ENCODE results near the gene KRTAP10-10. TPM values are rescaled to one million over a fixed set of nuclear protein-coding genes. Genes with fewer than 3 reads are reported as not detected.
A peak's percentile ranks its signal among the peaks of the same experiment; 100 is the strongest.
"Not testable (repeated sequence)": the region's sequence is repeated elsewhere in the genome, so short reads cannot be mapped to it uniquely, and the experiment has no call there.

Gene KRTAP10-10
- total and polyA plus RNA-seq, 5 donors from 2014 or later = not detected

GRCh38 chr21:44627181-44627822, 9.9 kb upstream of the KRTAP10-10 start:
- not testable (repeated sequence) for H3K4me3 Mint-ChIP-seq; H3K4me3 ChIP-seq (ENCODE audit: low read depth, low read length); H3K27me3 Mint-ChIP-seq; H3K36me3 ChIP-seq (ENCODE audit: control insufficient read depth, insufficient read depth, low read length); DNase-seq; H3K27ac ChIP-seq (ENCODE audit: insufficient read depth, low read length, poor library complexity, severe bottlenecking); H3K27me3 ChIP-seq (ENCODE audit: control insufficient read depth, insufficient read depth, low read length); ATAC-seq (ENCODE audit: low read depth in 2 of 2)
- Mint-ChIP-seq H3K36me3 (peaks cover 14% of the 10 kb centered on the region), H3K27ac (peak overlapping the region in 2 of 3 donors; percentile 66 to 75), H3K9me3 (peaks cover 1 to 46% (median 34%) of the 10 kb centered on the region in 7 donors), H3K4me1 (peaks cover 5 to 29% (median 12%) of the 10 kb centered on the region in 4 donors)
- peaks cover 17% of the 10 kb centered on the region for H3K4me1 ChIP-seq (ENCODE audit: control insufficient read depth, insufficient read depth, low read length, poor library complexity, severe bottlenecking)
- peaks cover 33 to 49% of the 10 kb centered on the region in 2 experiments for H3K9me3 ChIP-seq (ENCODE audit: control insufficient read depth in 2 of 2, low read length in 2 of 2)

GRCh38 chr21:44627831-44628233, 9.3 kb upstream of the KRTAP10-10 start:
- H3K4me3 Mint-ChIP-seq; H3K4me3 ChIP-seq (ENCODE audit: low read depth, low read length); H3K27ac ChIP-seq (ENCODE audit: insufficient read depth, low read length, poor library complexity, severe bottlenecking); H3K27me3 Mint-ChIP-seq; H3K36me3 ChIP-seq (ENCODE audit: control insufficient read depth, insufficient read depth, low read length); H3K36me3 Mint-ChIP-seq; DNase-seq; H3K27me3 ChIP-seq (ENCODE audit: control insufficient read depth, insufficient read depth, low read length); ATAC-seq (ENCODE audit: low read depth in 2 of 2): not testable (repeated sequence)
- Histone ChIP-seq H3K4me1 (ENCODE audit: control insufficient read depth, insufficient read depth, low read length, poor library complexity, severe bottlenecking) (peaks cover 17% of the 10 kb centered on the region), H3K9me3 (ENCODE audit: control insufficient read depth in 2 of 2, low read length in 2 of 2) (peaks cover 34 to 52% of the 10 kb centered on the region in 2 experiments)
- peak overlapping the region in 1 of 3 donors; percentile 75 for H3K27ac Mint-ChIP-seq
- H3K4me1 Mint-ChIP-seq = peaks cover 5 to 29% (median 12%) of the 10 kb centered on the region in 4 donors
- peaks cover 1 to 45% (median 30%) of the 10 kb centered on the region in 7 donors for H3K9me3 Mint-ChIP-seq

- Mint-ChIP-seq H3K27me3 (peaks cover 18% of the 10 kb centered on the region), H3K4me3 (peak overlapping the region in 1 of 4 donors; percentile 24), H3K36me3 (no peaks in the 10 kb centered on the region), H3K9me3 (peaks cover 5 to 44% (median 28%) of the 10 kb centered on the region in 7 donors), H3K27ac (no peak overlapping the region), H3K4me1 (peaks cover 5 to 29% (median 11%) of the 10 kb centered on the region in 4 donors)
- DNase-seq (no peak), ATAC-seq (ENCODE audit: low read depth in 2 of 2) (no peak)
- no peak overlapping the region for H3K4me3 ChIP-seq (ENCODE audit: low read depth, low read length)
- H3K36me3 ChIP-seq (ENCODE audit: control insufficient read depth, insufficient read depth, low read length) = no peaks in the 10 kb centered on the region
- peaks cover 27 to 47% of the 10 kb centered on the region in 2 experiments for H3K9me3 ChIP-seq (ENCODE audit: control insufficient read depth in 2 of 2, low read length in 2 of 2)
- H3K27ac ChIP-seq (ENCODE audit: insufficient read depth, low read length, poor library complexity, severe bottlenecking) = no peak overlapping the region
- H3K27me3 ChIP-seq (ENCODE audit: control insufficient read depth, insufficient read depth, low read length) = no peaks in the 10 kb centered on the region
- peaks cover 17% of the 10 kb centered on the region for H3K4me1 ChIP-seq (ENCODE audit: control insufficient read depth, insufficient read depth, low read length, poor library complexity, severe bottlenecking)
Observed at GRCh38 chr21:44628707-44629391, 8.3 kb upstream of the KRTAP10-10 start.

GRCh38 chr21:44630440-44630839, 6.7 kb upstream of the KRTAP10-10 start:
- H3K36me3 Mint-ChIP-seq = no peaks in the 10 kb centered on the region
- DNase-seq (peak in 2 of 3 donors; percentile 11 to 24), ATAC-seq (ENCODE audit: low read depth in 2 of 2) (peak in 1 of 2 donors; percentile 53)
- Histone ChIP-seq H3K4me1 (ENCODE audit: control insufficient read depth, insufficient read depth, low read length, poor library complexity, severe bottlenecking) (peaks cover 17% of the 10 kb centered on the region), H3K4me3 (ENCODE audit: low read depth, low read length) (no peak overlapping the region), H3K36me3 (ENCODE audit: control insufficient read depth, insufficient read depth, low read length) (no peaks in the 10 kb centered on the region), H3K27me3 (ENCODE audit: control insufficient read depth, insufficient read depth, low read length) (peaks cover 2% of the 10 kb centered on the region), H3K9me3 (ENCODE audit: control insufficient read depth in 2 of 2, low read length in 2 of 2) (peaks cover 18 to 37% of the 10 kb centered on the region in 2 experiments), H3K27ac (ENCODE audit: insufficient read depth, low read length, poor library complexity, severe bottlenecking) (peak overlapping the region; percentile 2)
- H3K27ac Mint-ChIP-seq = peak overlapping the region in 2 of 3 donors; percentile 76 to 88
- H3K9me3 Mint-ChIP-seq = peaks cover 0 to 36% (median 25%) of the 10 kb centered on the region in 7 donors
- peaks cover 5 to 29% (median 9%) of the 10 kb centered on the region in 4 donors for H3K4me1 Mint-ChIP-seq
- peak overlapping the region in 3 of 4 donors; percentile 41 to 66 (median 47) for H3K4me3 Mint-ChIP-seq
- H3K27me3 Mint-ChIP-seq = peaks cover 22% of the 10 kb centered on the region

GRCh38 chr21:44632067-44632466, 5.1 kb upstream of the KRTAP10-10 start:
- H3K4me1 ChIP-seq (ENCODE audit: control insufficient read depth, insufficient read depth, low read length, poor library complexity, severe bottlenecking) = peaks cover 17% of the 10 kb centered on the region
- H3K27ac ChIP-seq (ENCODE audit: insufficient read depth, low read length, poor library complexity, severe bottlenecking) = no peak overlapping the region
- H3K4me3 ChIP-seq (ENCODE audit: low read depth, low read length) = no peak overlapping the region
- ATAC-seq (ENCODE audit: low read depth in 2 of 2) (no peak), DNase-seq (no peak)
- Mint-ChIP-seq H3K4me3 (no peak overlapping the region), H3K9me3 (peaks cover 0 to 39% (median 25%) of the 10 kb centered on the region in 7 donors), H3K36me3 (no peaks in the 10 kb centered on the region), H3K4me1 (peaks cover 5 to 26% (median 9%) of the 10 kb centered on the region in 4 donors), H3K27me3 (peaks cover 22% of the 10 kb centered on the region), H3K27ac (peak overlapping the region in 1 of 3 donors; percentile 52)
- peaks cover 18 to 37% of the 10 kb centered on the region in 2 experiments for H3K9me3 ChIP-seq (ENCODE audit: control insufficient read depth in 2 of 2, low read length in 2 of 2)
- no peaks in the 10 kb centered on the region for H3K36me3 ChIP-seq (ENCODE audit: control insufficient read depth, insufficient read depth, low read length)
- peaks cover 2% of the 10 kb centered on the region for H3K27me3 ChIP-seq (ENCODE audit: control insufficient read depth, insufficient read depth, low read length)

GRCh38 chr21:44636209-44637017, 743 bp upstream of the KRTAP10-10 start:
- H3K27ac ChIP-seq (ENCODE audit: insufficient read depth, low read length, poor library complexity, severe bottlenecking) = no peak overlapping the region
- H3K27me3 ChIP-seq (ENCODE audit: control insufficient read depth, insufficient read depth, low read length) = peaks cover 5% of the 10 kb centered on the region
- H3K9me3 Mint-ChIP-seq = peaks cover 4 to 33% (median 16%) of the 10 kb centered on the region in 7 donors
- peaks cover 17% of the 10 kb centered on the region for H3K27me3 Mint-ChIP-seq
- no peak overlapping the region for H3K4me3 Mint-ChIP-seq
- ATAC-seq (ENCODE audit: low read depth in 2 of 2) = no peak
- H3K27ac Mint-ChIP-seq = peak overlapping the region in 1 of 3 donors; percentile 76
- no peaks in the 10 kb centered on the region for H3K4me1 Mint-ChIP-seq
- DNase-seq = no peak
- H3K4me1 ChIP-seq (ENCODE audit: control insufficient read depth, insufficient read depth, low read length, poor library complexity, severe bottlenecking) = no peaks in the 10 kb centered on the region
- H3K9me3 ChIP-seq (ENCODE audit: control insufficient read depth in 2 of 2, low read length in 2 of 2) = peaks cover 18 to 19% of the 10 kb centered on the region in 2 experiments
- no peaks in the 10 kb centered on the region for H3K36me3 ChIP-seq (ENCODE audit: control insufficient read depth, insufficient read depth, low read length)
- H3K4me3 ChIP-seq (ENCODE audit: low read depth, low read length) = no peak overlapping the region
- no peaks in the 10 kb centered on the region for H3K36me3 Mint-ChIP-seq

- H3K36me3 Mint-ChIP-seq; H3K36me3 ChIP-seq (ENCODE audit: control insufficient read depth, insufficient read depth, low read length); H3K4me1 ChIP-seq (ENCODE audit: control insufficient read depth, insufficient read depth, low read length, poor library complexity, severe bottlenecking); H3K4me1 Mint-ChIP-seq; H3K4me3 Mint-ChIP-seq; ATAC-seq (ENCODE audit: low read depth in 2 of 2); DNase-seq; H3K27ac ChIP-seq (ENCODE audit: insufficient read depth, low read length, poor library complexity, severe bottlenecking); H3K9me3 ChIP-seq (ENCODE audit: control insufficient read depth in 2 of 2, low read length in 2 of 2); H3K27me3 ChIP-seq (ENCODE audit: control insufficient read depth, insufficient read depth, low read length); H3K4me3 ChIP-seq (ENCODE audit: low read depth, low read length): not testable (repeated sequence)
- Mint-ChIP-seq H3K27ac (peak overlapping the region in 1 of 3 donors; percentile 38), H3K9me3 (peaks cover 4 to 27% (median 12%) of the 10 kb centered on the region in 7 donors), H3K27me3 (peaks cover 17% of the 10 kb centered on the region)
Observed at GRCh38 chr21:44637851-44638348, 744 bp downstream of the KRTAP10-10 start.

Measured in CD4-positive, CD25-positive, alpha-beta regulatory T cell (primary cell).